Measurements from ENCODE around the gene STRN3. TPM values are rescaled to one million over a fixed set of nuclear protein-coding genes. Genes with fewer than 3 reads are reported as not detected.

The STRN3 gene
- total RNA-seq, 2 experiments from 2014 or later = 25.2 to 37.0 TPM

- Histone ChIP-seq H3K9me2 (ENCODE audit: insufficient read depth, low read length) (no peaks in the 10 kb centered on the region), H3K36me3 (ENCODE audit: insufficient read depth, low read length) (peaks cover 46% of the 10 kb centered on the region), H4K20me1 (ENCODE audit: insufficient read depth, low read length) (peaks cover 29% of the 10 kb centered on the region), H3K9me3 (ENCODE audit: low read length) (no peaks in the 10 kb centered on the region), H2AFZ (ENCODE audit: low read length) (no peak overlapping the region), H3K79me2 (ENCODE audit: insufficient read depth, low read depth, low read length) (peaks cover 90% of the 10 kb centered on the region), H3K4me3 (ENCODE audit: low read depth, low read length, poor library complexity, severe bottlenecking) (no peak overlapping the region), H3K4me1 (ENCODE audit: insufficient read depth, low read length, poor library complexity, severe bottlenecking) (peaks cover 19% of the 10 kb centered on the region), H3K4me2 (ENCODE audit: low read length) (no peak overlapping the region), H3K27ac (ENCODE audit: low read depth, low read length, poor library complexity, severe bottlenecking) (no peak overlapping the region)
- no TSS peak for BruUV-seq (replicated peaks)
- TF ChIP-seq CTCF (conservative IDR thresholded peaks at IDR 0.05; ENCODE audit: low read length) (no peak), EZH2phosphoT487 (IDR thresholded peaks at IDR 0.05; ENCODE audit: borderline replicate concordance, low read depth, low read length) (no peak)
- no peak for DNase-seq (ENCODE audit: low spot score)
- intact Hi-C loops (cut with micrococcal nuclease; ENCODE audit: unreplicated experiment) = no loop called here
- POLR2A ChIA-PET = interaction anchor here (0.7 to 1.1 kb wide), 2 partner anchors 34 to 97 kb away, joined by 3 to 4 read pairs; no protein-coding TSS in a partner anchor
- CTCF ChIA-PET (ENCODE audit: unreplicated experiment) = no interaction called here
These were observed 5.2 kb downstream of the STRN3 start for GRCh38 chr14:31020834-31021575.

GRCh38 chr14:31018057-31018645, 8.0 kb downstream of the STRN3 start:
- peaks cover 47% of the 10 kb centered on the region for H3K36me3 ChIP-seq (ENCODE audit: insufficient read depth, low read length)
- peaks cover 5% of the 10 kb centered on the region for H3K4me1 ChIP-seq (ENCODE audit: insufficient read depth, low read length, poor library complexity, severe bottlenecking)
- no TSS peak for BruUV-seq (replicated peaks)
- peaks cover 14% of the 10 kb centered on the region; the same call in 1 of the 2 replicates for H4K20me1 ChIP-seq (ENCODE audit: insufficient read depth, low read length)
- H3K9me3 ChIP-seq (ENCODE audit: low read length) = no peaks in the 10 kb centered on the region
- CTCF ChIA-PET (ENCODE audit: unreplicated experiment) = interaction anchor here (0.6 kb wide), 1 partner anchor 150 kb away, joined by 3 read pairs; no protein-coding TSS in a partner anchor
- H3K27ac ChIP-seq (ENCODE audit: low read depth, low read length, poor library complexity, severe bottlenecking) = no peak overlapping the region
- POLR2A ChIA-PET = interaction anchor here (0.7 to 1.1 kb wide), 2 partner anchors 13 to 23 kb away, joined by 3 to 7 read pairs; no protein-coding TSS in a partner anchor
- H2AFZ ChIP-seq (ENCODE audit: low read length) = no peak overlapping the region
- H3K79me2 ChIP-seq (ENCODE audit: insufficient read depth, low read depth, low read length) = peaks cover 90% of the 10 kb centered on the region
- no peak for DNase-seq (ENCODE audit: low spot score)
- intact Hi-C loops (cut with micrococcal nuclease; ENCODE audit: unreplicated experiment) = no loop called here
- TF ChIP-seq EZH2phosphoT487 (IDR thresholded peaks at IDR 0.05; ENCODE audit: borderline replicate concordance, low read depth, low read length) (no peak), CTCF (conservative IDR thresholded peaks at IDR 0.05; ENCODE audit: low read length) (no peak)
- H3K4me3 ChIP-seq (ENCODE audit: low read depth, low read length, poor library complexity, severe bottlenecking) = no peak overlapping the region
- no peak overlapping the region for H3K4me2 ChIP-seq (ENCODE audit: low read length)
- H3K9me2 ChIP-seq (ENCODE audit: insufficient read depth, low read length) = no peaks in the 10 kb centered on the region

- no peaks in the 10 kb centered on the region for H3K9me3 ChIP-seq (ENCODE audit: low read length)
- TF ChIP-seq CTCF (conservative IDR thresholded peaks at IDR 0.05; ENCODE audit: low read length) (no peak), EZH2phosphoT487 (IDR thresholded peaks at IDR 0.05; ENCODE audit: borderline replicate concordance, low read depth, low read length) (no peak)
- H3K27ac ChIP-seq (ENCODE audit: low read depth, low read length, poor library complexity, severe bottlenecking) = no peak overlapping the region
- no peaks in the 10 kb centered on the region for H3K9me2 ChIP-seq (ENCODE audit: insufficient read depth, low read length)
- H3K4me1 ChIP-seq (ENCODE audit: insufficient read depth, low read length, poor library complexity, severe bottlenecking) = no peaks in the 10 kb centered on the region
- no peak for DNase-seq (ENCODE audit: low spot score)
- H4K20me1 ChIP-seq (ENCODE audit: insufficient read depth, low read length) = peaks cover 11% of the 10 kb centered on the region; the same call in 1 of the 2 replicates
- peaks cover 29% of the 10 kb centered on the region for H3K36me3 ChIP-seq (ENCODE audit: insufficient read depth, low read length)
- peaks cover 90% of the 10 kb centered on the region for H3K79me2 ChIP-seq (ENCODE audit: insufficient read depth, low read depth, low read length)
- ChIA-PET CTCF (ENCODE audit: unreplicated experiment) (no interaction called here), POLR2A (no interaction called here)
- H2AFZ ChIP-seq (ENCODE audit: low read length) = no peak overlapping the region
- no peak overlapping the region for H3K4me3 ChIP-seq (ENCODE audit: low read depth, low read length, poor library complexity, severe bottlenecking)
- intact Hi-C loops (cut with micrococcal nuclease; ENCODE audit: unreplicated experiment) = no loop called here
- BruUV-seq (replicated peaks) = no TSS peak
- no peak overlapping the region for H3K4me2 ChIP-seq (ENCODE audit: low read length)
These were observed 12.3 kb downstream of the STRN3 start for GRCh38 chr14:31013841-31014240.

All from OCI-LY7 (cell line).